Stimulated activated CD4-positive, alpha-beta T cell treated with anti-CD3 and anti-CD28 coated beads, Interleukin-1b, Interleukin-23, amount 100 ng/mL, for 4 hours (primary cell): Measurements from ENCODE around the gene TEX54.
A peak's percentile ranks its signal among the peaks of the same experiment; 100 is the strongest.
"Not testable (repeated sequence)": the region's sequence is repeated elsewhere in the genome, so short reads cannot be mapped to it uniquely, and the experiment has no call there.

Source experiments
- DNase-seq, 2 donors: peaks; one replicate each; pipeline ENCODE4 v3.0.0-alpha.2; 2020; ENCODE audit warnings: low read depth in 2 of 2

TEX54 gene

DNA sequence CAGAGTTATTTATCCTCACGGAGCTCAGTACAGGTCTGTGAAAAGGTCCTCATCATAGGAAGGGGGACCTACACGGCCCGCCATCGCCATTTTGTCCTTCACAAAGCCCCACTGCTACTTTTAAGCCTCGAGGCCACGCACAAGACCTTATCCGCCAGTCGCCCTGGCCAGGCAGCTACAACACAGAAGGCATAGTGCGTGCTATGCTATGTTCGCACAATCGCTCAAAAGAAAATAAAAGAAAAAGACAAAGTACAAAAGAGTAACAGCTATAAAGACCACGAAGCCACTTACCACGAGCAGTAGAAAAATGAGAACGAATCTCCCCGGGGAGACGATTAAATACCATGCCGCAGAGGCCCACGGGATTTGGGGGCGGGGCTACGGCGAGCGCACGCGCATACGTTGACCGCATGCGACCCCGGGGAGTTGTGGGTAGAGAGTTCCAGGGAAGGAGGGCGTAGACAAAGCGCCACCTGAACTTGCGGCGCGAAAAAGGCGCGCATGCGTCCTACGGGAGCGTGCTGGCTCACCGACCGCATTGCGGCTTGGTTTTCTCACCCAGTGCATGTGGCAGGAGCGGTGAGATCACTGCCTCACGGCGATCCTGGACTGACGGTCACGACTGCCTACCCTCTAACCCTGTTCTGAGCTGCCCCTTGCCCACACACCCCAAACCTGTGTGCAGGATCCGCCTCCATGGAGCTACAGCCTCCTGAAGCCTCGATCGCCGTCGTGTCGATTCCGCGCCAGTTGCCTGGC is 23.1 kb upstream of the TEX54 start:
- peak; percentile 96 to 99 for DNase-seq

DNA sequence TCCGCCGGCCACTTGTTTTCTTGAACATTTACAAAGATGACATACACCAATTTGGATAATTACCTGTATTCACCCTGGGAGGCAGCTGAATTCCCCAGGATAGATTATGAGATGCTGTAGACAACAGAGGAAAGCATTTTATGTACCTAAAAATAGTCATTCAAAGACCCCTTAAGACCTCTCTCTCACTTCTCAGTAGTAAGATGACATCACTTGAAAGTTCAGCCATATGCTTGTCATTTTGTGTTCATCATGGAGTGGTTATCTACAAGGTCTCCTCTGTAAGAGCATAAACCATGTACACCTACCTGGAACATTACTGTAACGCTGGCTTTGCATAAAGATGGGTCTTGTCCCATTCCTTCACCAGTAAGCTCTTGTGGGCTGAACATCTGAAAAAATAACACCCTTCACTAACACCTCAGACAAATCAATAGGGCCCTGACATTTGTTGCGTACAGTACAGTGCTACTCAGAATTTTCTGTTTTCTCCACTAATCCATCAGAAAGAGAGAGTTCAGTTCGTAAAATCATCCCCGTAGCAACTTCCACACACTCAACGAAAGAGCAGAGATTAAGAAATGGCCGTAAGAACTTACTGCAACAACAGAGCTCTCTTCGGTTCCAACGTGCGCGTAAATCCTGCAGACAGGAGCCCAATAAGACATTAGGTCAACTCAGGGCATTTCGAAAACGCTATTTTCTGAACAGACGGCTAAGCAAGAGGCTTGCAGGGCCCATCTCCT is 22.4 kb upstream of the TEX54 start:
- no peak for DNase-seq

DNA sequence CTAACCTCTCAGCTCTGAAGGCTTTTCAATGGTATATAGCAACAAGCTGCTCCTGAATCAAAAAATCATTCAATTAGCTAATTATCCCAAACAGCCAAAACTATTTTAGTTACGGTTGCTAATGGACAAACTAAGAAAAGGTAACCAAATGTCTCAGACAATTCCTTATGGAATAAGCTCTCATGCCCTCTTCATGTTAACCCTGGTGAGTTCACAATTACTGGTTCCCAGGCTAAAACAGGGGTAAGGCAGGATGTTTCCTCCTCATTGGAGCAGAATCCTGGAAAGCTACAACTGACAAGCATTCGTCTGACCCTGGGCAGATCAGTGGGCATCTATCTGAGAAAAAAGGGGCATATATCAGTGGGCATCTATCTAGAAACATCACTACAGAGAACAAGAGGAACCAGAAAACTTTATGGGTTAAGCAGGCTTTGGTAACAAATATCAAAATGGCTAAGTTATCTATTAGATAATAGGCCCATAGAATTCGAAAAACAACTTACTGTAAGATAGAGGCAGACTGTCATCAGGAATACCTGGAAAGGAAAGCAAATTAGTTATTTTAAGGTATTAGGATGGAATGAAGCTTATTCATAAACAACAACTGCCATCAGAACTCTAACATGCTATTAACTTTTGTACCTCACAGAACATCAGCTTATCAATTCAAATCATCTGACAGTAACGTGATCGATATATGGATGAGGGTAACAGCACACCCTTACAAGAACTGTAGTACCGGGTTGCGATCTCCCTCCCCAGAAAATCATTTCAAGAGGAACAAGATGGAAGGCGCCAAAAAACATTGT is 21.6 kb upstream of the TEX54 start:
- no peak for DNase-seq

DNA sequence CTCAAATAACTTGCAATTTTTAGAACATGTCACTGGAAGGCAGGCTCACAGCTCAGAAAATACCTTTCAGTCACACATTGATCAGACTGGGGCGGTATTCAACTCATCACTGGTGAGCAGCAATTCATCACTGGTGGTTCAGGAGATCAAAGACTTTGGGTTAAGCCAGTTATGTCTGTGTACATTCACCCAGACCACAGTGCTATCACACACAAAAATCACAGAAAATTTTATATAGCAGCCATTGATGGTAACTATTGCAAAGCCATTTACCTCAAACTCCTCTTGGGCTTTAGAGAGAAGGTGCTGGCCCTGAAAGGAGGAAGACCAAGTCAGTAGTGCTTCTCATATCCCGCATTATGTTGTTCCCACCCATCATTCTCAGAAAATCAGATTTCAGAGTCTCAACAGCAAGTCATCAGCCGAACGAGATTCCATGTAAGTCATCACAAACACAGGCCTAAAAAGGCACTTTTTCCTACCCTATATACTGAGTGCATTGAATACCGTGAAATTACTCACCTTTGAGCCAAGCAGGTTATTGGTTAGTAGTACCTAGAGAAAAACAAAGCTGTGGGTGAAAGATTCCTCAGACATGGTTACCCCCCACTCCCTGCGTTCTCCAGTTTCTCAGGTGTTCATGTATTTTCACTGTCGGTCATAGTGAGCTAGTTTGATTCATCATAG is 20.8 kb upstream of the TEX54 start:
- DNase-seq = no peak

DNA sequence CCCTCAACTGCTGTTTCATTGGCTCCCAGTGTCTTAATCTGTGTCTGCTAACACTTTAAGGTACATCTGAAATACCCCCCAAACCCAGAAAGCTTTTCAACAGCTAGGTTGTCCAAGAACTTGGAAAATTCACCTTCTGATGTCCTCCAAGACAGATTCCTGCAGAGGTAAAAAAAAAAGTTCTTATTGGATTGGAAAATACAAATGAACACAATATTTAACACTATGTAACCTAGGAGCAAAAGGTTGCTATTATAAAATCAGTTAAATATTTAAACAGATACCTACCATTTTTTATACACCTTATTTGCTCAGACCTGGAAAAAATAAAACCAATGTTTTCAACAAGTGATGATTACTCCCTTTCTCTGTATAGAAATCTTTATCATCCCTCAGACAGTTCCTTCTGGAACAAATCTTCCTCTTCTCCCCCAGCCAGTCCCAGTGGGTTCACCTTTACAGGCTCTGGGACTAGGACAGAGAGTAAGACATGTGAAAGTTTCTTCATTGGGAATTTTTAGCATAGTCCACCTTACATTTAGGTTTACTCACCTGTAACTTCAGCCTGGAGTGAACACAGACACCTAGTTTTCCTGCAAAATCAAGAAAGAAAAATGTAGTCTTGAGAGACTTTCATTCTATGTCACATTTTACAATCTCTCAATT is 20.0 kb upstream of the TEX54 start:
- no peak for DNase-seq

DNA sequence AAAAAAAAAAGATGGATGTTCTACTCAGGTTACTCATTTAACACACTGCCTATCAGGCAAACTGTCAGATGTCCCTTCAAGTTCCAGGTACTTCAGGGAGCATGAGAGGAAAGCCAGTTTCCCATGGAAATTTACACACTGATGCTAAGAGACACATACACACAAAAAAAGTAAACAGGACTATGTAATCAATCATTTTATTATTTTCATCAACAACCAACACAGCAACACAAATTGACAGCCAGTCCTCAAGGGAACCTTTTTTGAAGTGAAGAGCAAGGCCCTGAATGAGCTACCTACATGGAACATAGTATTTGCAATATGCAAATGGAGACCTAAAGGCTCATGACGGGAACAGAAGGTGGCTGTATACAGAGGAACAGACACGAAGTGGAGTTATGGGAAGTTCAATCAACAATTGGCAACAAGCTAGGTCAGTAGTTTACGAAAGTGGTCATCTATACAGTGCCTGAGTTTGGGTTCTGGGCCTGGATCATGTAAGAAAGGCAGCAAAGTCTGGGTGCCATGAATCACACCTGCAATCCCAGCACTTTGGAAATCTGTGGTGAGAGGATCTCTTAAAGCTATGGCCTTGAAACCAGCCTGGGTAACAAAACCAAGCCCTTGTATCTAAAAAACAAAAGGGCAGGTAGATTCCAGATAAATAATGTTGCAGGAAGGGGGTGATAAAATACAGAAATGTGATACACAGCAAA is 19.3 kb upstream of the TEX54 start:
- no peak for DNase-seq

DNA sequence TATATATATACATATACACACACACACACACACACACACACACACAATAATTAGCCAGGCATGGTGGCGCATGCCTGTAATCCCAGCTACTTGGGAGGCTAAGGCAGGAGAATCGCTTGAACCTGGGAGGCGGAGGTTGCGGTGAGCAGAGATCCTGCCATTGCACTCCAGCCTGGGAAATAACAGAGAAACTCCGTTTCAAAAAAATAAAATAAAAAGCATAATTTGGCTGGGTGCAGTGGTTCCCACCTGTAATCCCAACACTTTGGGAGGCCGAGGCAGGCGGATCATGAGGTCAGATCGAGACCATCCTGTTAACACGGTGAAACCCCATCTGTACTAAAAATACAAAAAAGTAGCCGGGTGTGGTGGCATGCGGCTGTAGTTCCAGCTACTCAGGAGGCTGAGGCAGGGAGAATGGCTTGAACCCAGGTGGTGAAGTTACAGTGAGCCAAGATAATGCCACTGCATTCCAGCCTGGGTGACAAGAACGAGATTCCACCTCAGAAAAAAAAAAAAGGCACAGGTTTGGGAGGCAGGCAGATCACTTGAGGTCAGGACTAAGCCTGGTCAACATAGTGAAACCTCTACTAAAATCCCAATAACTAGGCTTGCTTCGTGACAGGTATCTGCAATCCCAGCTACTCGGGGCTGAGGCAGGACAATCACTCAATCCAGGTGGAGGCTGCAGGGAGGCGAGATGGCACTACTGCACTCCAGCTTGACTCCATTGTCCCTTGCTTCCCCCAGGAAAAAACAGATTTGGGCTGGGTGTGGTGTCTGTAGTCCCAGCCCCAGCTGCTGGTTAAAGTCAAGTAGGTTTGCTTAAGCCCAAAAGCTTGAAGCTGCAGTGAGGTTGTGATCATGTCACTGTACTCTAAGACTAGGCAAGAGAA is 18.5 kb upstream of the TEX54 start:
- no peak for DNase-seq

DNA sequence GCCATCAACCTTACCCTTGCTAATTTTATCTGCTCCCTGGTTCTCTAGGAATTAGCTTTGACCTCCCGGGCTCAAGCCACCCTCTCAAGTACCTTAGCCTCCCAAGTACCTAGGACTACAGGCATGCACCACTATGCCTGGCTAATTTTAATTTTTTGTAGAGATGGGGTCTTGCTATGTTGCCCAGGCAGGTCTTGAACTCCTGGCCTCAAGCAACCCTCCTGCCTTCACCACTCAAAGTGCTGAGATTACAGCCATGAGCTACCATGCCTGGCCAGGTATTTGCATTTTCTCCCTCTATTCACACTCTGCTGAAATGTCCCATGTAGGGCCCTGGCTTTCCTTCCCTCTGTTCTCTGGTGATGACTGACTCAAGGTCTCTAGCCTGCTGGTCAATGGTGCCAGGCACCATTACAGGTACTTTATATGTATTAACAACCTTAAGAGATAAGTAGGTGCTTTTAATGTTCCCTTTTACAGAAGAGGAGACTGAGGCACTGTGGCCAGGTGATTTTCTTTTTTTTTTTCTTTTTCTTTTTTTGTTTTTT is 15.2 kb upstream of the TEX54 start:
- DNase-seq = no peak

DNA sequence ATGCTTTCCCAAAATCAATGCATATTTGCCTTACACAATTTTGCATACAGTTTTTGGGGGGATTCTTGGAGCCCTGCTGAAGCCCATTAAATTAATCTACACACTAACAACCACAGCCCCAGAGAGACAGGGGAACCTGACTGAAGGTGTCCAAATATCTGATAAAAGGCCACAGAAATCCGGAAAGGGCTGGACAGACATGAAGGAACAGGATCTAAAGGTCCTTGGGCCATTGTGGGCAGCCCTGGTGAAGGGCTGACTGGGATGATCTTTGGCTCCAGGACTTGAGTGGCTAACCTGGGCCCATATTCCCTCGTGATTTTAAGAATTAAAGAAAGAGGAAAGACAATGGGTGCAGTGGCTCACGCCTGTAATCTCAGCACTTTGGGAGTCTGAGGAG is 13.5 kb upstream of the TEX54 start:
- DNase-seq = no peak

DNA sequence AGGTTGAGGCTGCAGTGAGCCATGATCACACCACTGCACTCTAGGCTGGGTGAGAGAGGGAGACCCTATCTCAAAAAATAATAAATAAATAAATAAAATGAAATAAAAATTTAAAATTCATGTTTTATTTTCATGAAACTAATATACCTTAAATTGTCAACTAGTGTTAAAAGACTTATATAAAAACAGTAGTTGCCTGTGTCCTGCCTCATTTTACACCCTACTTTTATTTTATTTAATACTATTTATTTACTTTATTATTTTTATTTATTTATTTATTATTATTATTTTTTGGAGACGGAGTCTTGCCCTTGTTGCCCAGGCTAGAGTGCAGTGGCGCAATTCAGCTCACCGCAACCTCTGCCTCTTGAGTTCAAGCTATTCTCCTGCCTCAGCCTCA is 11.5 kb upstream of the TEX54 start:
- DNase-seq = no peak

DNA sequence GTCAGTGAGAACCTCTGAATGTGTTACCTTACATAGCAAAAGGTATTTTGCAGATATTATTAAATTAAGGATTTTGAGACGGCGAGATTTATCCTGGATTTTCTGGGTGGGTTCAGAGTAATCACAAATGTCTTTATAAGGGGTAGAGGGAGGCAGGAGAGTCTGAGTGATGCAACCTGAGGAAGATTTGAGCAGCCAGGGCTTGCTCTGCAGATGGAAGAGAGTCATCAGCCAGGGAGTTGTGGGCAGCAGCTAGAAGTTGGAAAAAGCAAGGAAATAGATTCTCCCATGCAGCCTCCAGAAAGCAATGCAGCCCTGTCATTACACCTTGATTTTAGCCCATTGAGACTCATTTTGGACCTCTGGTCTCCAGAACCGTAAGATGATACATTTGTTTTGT is 10.8 kb upstream of the TEX54 start:
- DNase-seq = no peak

DNA sequence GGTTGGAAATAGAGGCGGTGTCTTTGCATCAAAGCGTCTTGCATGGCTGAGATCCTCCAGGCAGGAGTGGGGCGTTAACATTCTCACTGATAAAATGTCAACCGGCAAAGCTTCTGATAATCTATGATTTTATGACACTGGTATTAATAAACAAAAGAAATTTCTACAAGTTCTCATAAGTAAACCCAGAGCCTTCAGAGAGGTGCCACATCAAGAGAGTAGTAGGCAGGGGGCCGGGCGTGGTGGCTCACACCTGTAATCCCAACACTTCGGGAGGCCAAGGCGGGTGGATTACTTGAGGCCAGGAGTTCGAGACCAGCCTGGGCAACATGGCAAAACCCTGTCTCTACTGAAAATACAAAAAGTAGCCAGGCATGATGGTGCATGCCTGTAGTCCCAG is 10.2 kb upstream of the TEX54 start:
- not testable (repeated sequence) for DNase-seq

DNA sequence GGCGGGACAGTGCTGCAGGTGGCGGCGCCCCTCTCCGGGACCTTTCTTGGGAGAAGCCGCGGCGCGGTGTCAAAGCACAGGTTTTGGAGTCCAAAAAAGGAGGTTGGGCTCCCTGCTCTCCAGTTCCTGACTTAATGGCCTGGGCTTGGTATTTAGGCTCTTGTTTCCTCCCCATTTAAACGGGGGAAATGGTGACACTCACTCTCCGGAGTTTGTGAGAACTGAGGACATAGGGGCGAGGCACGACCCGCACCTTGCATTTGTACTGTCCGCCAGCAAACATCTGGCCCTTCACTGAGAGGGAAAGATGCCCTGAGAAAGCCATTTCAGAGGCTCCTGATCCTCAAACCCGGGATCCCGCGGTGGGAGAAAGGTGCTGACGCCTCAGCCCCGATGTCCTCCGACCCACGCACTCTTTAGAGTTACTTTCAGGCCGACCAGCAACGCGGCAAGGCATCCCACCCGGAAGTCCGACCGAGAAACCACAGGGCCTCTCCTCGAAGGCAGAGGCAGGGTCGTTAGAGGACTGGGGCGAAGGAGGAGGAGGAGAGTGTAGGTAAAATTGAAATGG is 9.6 kb upstream of the TEX54 start:
- DNase-seq = no peak

DNA sequence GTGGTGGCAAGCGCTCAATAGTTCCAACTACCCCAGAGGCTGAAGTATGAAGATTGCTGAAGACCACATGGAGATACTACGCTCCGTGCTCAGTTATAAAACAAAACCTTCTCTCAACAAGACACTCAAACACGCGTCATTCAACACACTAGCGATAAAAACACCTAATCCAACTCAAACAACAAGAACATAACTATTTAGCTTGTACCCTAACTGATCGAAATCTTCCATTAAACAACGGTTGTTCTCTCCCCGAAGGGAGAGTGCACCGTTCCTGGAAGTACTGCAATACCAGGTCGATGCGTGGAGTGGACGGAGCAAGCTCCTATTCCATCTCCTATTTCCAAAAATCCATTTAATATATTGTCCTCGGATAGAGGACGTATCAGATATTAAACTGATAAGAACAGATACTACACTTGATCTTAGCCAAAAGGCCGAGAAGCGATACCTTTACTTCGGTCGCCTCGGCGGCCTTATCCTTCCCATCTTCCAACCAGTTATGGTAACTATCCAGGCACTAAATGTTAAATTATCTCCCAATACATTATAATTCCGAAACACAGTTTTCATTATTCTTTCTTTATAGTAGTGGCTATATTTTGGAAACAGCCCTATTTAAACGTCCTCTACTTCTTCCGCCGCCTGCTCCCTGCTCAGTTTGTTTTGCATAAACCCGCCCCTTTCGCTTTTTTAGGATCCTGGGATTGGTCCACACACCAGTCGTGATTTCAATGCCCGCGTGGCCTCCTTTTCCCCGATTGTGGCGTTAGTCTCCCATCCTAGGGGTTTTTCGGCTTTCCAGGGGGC is 8.9 kb upstream of the TEX54 start:
- DNase-seq = peak; percentile 51 to 70

DNA sequence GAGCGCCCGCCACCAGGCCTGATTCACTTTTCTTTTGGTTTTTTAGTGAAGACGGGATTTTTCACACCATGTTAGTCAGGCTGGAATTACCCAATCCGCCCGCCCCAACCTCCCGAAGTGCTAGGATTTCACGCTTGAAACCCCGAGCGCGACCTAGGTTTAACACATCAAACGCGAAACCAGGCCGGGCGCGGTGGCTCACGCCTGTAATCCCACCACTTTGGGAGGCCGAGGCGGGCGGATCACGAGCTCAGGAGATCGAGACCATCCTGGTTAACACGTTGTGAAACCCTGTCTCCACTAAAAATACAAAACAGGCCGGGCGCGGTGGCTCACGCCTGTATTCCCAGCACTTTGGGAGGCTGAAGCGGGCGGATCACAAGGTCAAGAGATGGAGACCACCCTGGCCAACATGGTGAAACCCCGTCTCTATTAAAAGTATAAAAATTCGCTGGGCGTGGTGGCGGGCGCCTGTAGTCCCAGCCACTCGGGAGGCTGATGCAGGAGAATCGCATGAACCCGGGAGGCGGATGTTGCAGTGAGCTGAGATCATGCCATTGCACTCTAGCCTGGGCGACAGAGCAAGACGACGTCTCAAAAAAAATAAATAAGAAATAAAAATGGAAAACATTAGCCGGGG is 8.2 kb upstream of the TEX54 start:
- peak; percentile 56 to 65 for DNase-seq

DNA sequence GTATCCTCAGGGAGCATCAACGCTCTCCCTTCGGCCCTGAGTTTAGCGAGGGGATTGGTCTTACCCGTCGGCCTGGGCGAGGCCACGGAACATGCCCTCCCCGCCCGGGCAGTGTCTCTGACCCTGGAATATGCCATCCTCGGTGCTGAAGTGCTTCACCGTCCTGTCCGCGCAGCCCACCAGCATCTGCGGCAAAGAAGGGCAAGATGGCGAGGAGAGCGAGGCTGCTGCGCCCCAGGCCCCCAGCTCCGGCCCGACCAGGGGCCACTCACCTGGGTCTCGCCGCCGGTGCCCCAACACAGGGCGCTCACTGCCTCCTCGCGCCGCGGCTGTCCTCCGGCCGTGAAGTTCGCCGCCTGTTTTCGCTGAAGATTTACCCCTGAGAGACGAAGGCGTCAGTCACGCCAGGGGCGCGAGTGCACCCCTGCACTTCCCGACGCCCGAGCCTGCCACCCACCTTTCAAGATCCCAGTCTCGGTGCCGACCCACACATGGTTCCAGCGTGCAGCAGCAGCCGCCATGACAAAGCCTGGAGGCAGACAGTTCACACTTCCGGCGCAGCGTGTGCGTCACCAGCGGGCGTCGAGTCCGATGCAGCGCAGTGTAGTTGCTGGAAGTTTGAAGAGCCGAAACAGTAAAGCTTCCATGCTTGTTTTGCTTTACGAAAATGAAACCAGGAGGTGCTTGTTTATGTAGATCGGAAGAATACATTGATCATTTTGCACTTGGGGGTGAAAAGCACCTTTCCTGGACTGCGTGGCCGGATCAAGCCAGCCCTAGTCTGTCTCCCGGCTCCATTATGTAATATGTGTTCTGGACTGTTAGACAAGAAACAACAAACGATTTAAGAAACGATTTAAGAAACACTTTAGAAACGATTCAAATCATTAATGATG is 6.7 kb upstream of the TEX54 start, which contains the start of gene WDR74:
WDR74 (minus strand) TSS at position 541 of the 896 bp plus-strand sequence; CDS start at position 521, 20 bp downstream.
- peak; percentile 80 to 82 for DNase-seq
